ENCODE data around the gene MAP2K5. TPM values are rescaled to one million over a fixed set of nuclear protein-coding genes. Genes with fewer than 3 reads are reported as not detected.
"Not testable (repeated sequence)": the region's sequence is repeated elsewhere in the genome, so short reads cannot be mapped to it uniquely, and the experiment has no call there.

Gene MAP2K5
- total and polyA plus RNA-seq, 2 experiments from 2014 or later: 6.8 to 13.6 TPM

GRCh38 chr15:67652586-67652985 is 110.1 kb downstream of the MAP2K5 start:
- Histone ChIP-seq H3K36me3 (no peaks in the 10 kb centered on the region), H3K4me1 (ENCODE audit: low read depth) (no peaks in the 10 kb centered on the region), H3K27me3 (peaks cover 59% of the 10 kb centered on the region), H3K27ac (no peak overlapping the region), H3K4me3 (no peak overlapping the region), H3K9me3 (ENCODE audit: low read depth) (no peaks in the 10 kb centered on the region)
- no peak for TF ChIP-seq CTCF (IDR thresholded peaks at IDR 0.05; ENCODE audit: low read depth, low read length)
- DNase-seq (ENCODE audit: low read depth in 1 of 2, low spot score in 1 of 2): no peak

DNA sequence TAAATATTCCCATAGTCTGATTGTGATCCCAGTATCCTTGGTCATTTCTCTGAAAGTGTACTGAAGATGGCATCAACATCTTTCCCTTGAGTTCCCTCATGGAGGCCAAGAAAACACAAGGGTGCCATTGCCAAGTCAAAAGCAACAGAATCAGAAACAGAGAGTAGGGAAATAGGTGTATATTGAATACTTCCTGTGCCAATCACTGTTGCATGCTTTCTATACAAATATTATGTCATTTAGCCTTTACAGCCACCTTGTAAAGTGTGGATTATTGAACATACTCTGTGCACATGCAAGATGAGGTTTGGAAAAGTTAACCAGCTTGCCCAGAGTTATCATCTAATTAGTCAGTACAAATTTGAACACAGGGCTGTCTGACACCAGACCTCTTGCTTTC is 117.9 kb downstream of the MAP2K5 start:
- no peak overlapping the region for H3K27ac ChIP-seq
- H3K4me3 ChIP-seq: no peak overlapping the region
- no peaks in the 10 kb centered on the region for H3K9me3 ChIP-seq (ENCODE audit: low read depth)
- TF ChIP-seq CTCF (IDR thresholded peaks at IDR 0.05; ENCODE audit: low read depth, low read length): no peak
- no peak for DNase-seq (ENCODE audit: low read depth in 1 of 2, low spot score in 1 of 2)
- no peaks in the 10 kb centered on the region for H3K36me3 ChIP-seq
- peaks cover 4% of the 10 kb centered on the region for H3K4me1 ChIP-seq (ENCODE audit: low read depth)
- peaks cover 88% of the 10 kb centered on the region for H3K27me3 ChIP-seq

- no peak overlapping the region for H3K4me3 ChIP-seq
- no peak overlapping the region for H3K27ac ChIP-seq
- H3K27me3 ChIP-seq: peaks cover 89% of the 10 kb centered on the region
- H3K36me3 ChIP-seq: no peaks in the 10 kb centered on the region
- DNase-seq (ENCODE audit: low read depth in 1 of 2, low spot score in 1 of 2): no peak
- peaks cover 4% of the 10 kb centered on the region for H3K4me1 ChIP-seq (ENCODE audit: low read depth)
- TF ChIP-seq CTCF (IDR thresholded peaks at IDR 0.05; ENCODE audit: low read depth, low read length): no peak
- no peaks in the 10 kb centered on the region for H3K9me3 ChIP-seq (ENCODE audit: low read depth)
Observed at GRCh38 chr15:67660874-67661606, 118.5 kb downstream of the MAP2K5 start.

DNA sequence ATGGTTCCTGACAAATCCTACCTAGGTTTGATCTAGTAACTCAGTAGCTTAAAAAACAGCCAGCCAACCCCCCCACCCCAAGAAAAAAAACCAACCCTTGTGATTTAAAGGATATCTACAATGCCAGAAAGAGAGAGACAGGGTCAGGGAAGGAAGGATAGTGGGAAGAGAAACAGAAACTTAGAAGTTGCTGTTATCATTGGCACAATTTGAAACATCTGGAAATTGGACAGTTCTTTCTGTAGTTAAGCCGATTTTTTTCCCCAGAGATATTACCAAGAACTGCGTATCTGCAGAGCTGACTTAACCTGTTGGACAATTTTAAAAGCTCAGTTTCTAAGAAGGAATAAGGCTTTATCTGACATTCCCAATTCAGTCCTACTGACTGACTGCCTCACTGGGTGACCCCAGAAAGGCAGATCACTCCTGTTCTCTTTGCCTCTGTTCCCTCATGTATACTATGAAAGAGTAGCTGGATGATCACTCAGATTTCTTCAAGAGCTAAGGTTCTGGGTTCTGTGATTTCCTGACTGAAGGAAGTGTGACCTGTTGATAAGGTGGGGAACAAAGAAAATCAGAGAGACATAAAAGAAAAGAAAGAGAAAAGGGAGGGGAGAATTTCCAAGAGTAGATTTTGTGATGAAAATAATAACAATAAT is 128.3 kb downstream of the MAP2K5 start:
- H3K27ac ChIP-seq: no peak overlapping the region
- TF ChIP-seq CTCF (IDR thresholded peaks at IDR 0.05; ENCODE audit: low read depth, low read length): no peak
- DNase-seq (ENCODE audit: low read depth in 1 of 2, low spot score in 1 of 2): peak in 1 of 2 donors; percentile 7
- H3K4me1 ChIP-seq (ENCODE audit: low read depth): no peaks in the 10 kb centered on the region
- H3K4me3 ChIP-seq: no peak overlapping the region
- H3K9me3 ChIP-seq (ENCODE audit: low read depth): no peaks in the 10 kb centered on the region
- peaks cover 68% of the 10 kb centered on the region for H3K27me3 ChIP-seq
- no peaks in the 10 kb centered on the region for H3K36me3 ChIP-seq

GRCh38 chr15:67672834-67673233 is 130.3 kb downstream of the MAP2K5 start:
- H3K36me3 ChIP-seq; H3K27ac ChIP-seq; H3K9me3 ChIP-seq (ENCODE audit: low read depth); H3K4me1 ChIP-seq (ENCODE audit: low read depth); DNase-seq (ENCODE audit: low read depth in 1 of 2, low spot score in 1 of 2); H3K4me3 ChIP-seq: not testable (repeated sequence)
- H3K27me3 ChIP-seq: peaks cover 65% of the 10 kb centered on the region

- no peak for TF ChIP-seq CTCF (IDR thresholded peaks at IDR 0.05; ENCODE audit: low read depth, low read length)
- no peak for DNase-seq (ENCODE audit: low read depth in 1 of 2, low spot score in 1 of 2)
- H3K27ac ChIP-seq: no peak overlapping the region
Observed at GRCh38 chr15:67674983-67675382, 132.5 kb downstream of the MAP2K5 start.

More at GRCh38 chr15:67674983-67675382, 132.5 kb downstream of the MAP2K5 start:
- Histone ChIP-seq H3K4me1 (ENCODE audit: low read depth) (no peaks in the 10 kb centered on the region), H3K9me3 (ENCODE audit: low read depth) (no peaks in the 10 kb centered on the region), H3K36me3 (no peaks in the 10 kb centered on the region), H3K4me3 (no peak overlapping the region), H3K27me3 (peaks cover 45% of the 10 kb centered on the region)

Data from cardiac muscle cell (in vitro differentiated cells and primary cell).